ENCODE results near the gene ZFAND3.
"Not testable (repeated sequence)": the region's sequence is repeated elsewhere in the genome, so short reads cannot be mapped to it uniquely, and the experiment has no call there.

Gene ZFAND3

DNA sequence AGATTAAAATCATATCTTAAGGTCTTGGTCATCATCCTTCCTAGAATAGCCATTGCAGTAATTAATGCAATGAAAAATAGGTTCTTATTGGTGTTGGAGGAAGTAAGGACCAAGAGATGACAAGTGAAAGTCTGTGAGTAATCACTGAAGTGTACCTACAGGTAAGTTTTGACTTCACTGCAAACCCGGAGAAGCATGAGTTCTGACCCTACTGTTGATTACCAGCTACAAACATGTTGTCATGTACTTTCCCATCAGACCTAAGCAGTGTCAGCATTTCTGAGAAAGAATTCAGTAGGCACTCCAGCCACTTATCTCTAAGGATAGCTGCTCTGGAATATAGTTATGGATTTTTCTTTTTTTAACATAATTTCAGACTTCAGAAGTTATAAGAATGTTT is 280.9 kb downstream of the ZFAND3 start:
- no peak for DNase-seq

DNA sequence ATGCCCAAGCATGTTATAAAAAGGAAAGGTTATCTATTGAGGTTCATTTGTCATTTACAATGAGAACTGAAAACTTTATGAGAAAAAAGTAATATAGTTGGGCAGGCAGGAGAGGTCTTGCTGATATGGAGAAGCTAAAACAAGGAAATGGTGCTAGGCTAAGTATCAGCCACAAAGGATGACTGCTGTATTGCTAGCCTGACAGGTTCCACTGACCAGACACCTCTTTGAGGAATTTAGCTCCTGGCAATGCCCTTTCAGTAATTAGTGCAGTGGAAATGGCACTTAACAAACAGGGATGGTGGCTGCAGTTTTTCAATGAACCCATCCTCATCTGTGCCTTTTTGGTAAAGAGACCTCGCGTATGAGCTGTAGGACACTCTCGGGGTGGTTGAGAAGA is 284.4 kb downstream of the ZFAND3 start:
- no peak for DNase-seq

DNA sequence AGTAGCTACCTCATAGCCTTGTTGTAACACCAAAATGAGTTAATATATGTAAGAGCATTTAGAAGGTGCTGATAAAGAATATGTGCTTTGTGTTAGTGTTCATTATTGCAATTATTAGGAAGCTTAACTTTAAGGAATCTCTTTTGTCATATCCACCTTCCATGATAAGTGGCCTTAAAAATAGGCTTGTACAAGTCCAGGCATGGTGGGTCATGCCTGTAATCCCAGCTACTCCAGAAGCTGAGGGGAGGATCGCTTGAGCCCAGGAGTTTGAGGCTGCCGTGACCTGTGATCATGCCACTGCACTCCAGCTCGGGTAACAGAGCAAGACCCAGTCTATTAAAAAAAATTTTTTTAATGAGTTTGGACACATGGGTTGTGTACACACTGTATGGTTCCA is 285.5 kb downstream of the ZFAND3 start:
- no peak for DNase-seq

DNA sequence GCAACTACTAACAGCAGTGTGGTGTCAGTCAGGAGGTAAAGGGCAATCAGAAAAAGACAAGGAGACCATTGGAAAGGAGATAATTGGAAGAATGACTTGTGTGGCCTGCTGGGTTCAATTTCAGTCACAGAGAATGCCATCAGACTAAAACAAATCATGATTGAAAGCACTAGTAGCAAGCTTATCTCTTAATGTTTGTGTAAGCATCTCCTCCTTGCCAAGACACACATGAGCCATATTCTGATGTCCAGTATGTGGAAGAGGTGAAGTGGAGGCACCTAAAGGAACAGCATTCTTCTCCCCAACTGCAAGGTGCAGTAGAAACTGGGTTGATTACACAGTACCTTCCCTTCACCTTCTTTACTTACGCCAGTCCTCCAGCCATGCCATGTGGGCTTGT is 287.5 kb downstream of the ZFAND3 start:
- DNase-seq: no peak

DNA sequence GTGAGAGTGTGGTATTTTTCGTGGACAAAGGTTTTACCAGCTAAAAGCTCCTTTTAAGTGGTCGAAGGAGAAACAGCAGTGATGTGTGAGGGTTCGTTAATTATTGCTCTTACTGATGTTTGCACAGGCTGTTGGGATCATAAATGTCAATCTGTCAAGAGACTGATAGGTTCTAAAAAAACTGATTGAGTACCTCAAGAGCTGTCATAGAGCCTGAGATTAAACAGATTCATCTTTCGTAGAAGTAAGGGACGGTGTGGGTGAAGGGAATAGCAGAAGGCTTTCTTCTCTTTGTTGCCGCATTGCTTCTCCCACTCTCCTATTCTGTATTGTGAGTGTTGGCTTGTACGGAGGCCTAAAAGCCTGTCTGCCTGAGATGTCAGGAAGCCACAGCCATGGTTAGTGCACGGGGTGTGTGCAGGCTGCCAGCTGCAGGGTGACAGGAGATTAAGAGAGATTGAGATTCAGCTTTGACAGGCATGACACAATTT is 291.0 kb downstream of the ZFAND3 start:
- DNase-seq: no peak

DNA sequence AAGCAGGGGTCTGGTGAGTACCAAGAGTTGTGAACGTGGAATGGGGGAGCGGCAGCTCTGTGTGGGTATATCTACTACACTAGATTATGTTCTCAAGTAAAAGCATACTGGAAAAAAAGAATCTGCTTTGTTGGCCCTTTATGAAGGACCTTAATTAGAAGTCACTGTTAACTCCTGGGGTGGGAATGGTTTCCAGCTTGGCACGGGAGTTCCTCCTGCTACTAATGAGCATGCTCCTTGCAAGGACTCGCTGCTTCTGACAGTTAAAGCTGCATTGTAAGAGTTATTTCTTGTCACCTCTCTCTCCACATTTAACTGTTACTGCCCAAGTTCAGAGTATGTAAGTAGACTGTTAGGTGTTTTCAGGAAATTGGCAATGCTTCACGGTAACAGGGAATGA is 292.7 kb downstream of the ZFAND3 start:
- DNase-seq: no peak

DNA sequence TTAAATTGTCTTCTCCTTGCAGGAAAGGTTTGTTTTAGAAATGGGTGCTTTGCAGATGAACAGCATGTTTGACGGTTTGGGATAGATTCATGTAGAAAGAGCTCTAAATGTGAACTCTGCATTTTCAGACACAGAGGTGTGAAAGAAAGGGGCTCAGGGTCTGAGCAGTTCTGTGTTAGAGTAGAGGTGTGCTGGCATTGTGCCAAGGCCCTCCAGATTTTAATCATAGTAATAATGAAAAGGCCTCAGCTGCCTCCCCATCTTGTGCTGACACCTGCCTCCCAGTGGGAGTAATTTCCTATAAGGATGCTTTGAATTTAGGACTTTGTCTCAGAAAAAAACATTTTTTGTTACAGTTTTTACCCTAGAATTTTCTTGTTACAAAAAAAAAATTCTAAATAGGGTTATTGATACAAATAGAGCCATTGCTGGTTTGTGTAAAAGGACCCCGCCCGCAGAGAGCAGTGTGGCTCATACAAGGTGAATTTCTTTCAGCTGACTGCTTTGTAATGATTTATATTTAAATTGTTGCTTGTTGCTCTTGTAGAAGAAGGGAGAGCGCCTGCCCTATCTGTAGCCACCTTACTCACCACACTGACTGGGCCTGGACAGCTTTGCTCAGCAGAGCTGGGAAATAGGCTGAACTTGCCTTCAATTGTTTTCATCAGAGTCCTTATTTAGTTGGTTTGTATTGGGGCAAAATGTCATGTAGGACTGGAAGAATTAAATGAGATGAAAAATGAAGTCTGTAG is 294.5 kb downstream of the ZFAND3 start:
- DNase-seq: no peak

DNA sequence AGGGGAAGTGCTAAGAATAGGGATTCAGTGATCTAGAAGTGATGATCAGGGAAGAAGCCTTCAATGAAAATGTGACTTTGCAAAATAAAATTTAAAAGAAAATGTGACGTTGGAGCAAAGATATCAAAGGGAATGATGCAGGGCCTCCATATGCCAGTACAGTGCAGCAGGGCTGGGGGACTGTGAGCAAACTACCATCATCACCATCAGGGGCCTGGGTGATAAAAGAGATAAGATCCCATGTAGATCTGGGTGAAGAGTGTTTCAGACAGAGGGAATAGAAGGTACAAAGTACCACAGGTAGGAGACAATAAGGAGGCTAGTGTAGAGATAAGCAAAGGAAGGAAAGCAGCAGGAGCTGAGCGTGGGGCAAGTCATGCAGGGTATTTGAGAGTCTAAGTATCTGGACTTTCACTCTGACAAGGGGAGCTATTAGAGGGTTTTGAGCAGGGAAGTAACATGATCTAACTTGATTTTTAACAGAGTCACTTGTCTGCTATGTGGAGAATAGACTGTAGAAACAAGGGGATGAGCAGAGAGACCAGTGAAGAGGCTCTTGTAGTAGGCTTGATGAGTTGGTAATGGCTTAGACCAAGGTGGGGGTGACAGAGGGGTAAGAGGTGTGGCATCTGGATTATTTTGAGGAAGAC is 295.6 kb downstream of the ZFAND3 start:
- no peak for DNase-seq

DNA sequence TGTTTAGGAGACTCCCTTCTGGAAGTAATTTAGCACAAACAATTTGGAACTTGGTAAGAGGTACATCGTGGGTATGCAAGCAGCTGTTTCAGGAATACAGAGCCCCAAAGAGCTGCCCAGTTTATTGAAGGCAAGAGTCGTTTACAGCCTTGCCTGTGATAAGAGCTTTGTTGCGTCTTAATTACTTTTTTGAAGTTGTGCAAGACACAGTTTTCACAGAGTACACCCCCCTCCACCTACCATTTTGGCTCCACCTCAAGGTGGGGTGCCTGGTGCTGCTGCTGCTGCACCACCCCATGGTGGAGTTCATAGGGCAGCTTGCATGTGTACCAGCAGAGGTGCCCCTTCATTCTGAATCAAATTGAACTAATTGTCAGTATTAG is 296.1 kb downstream of the ZFAND3 start:
- no peak for DNase-seq

DNA sequence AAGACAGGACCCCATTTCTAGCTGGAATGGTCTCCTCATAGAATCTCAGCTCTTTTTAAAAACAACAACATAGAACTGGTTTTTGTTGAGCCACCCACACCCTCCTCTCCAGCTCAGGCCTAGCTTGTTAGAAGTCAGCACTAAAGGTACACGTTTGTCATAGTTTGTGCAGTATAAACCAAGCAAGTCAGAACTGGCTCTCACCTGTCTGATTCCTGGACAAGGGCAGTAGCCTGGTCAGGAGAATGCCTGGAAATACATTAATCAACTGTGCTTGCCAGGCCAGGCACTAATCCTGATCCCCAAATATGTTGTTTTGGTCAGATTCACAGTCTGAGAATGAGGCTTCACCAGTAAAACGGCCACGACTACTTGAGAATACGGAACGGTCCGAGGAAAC is 296.7 kb downstream of the ZFAND3 start:
- DNase-seq: no peak

DNA sequence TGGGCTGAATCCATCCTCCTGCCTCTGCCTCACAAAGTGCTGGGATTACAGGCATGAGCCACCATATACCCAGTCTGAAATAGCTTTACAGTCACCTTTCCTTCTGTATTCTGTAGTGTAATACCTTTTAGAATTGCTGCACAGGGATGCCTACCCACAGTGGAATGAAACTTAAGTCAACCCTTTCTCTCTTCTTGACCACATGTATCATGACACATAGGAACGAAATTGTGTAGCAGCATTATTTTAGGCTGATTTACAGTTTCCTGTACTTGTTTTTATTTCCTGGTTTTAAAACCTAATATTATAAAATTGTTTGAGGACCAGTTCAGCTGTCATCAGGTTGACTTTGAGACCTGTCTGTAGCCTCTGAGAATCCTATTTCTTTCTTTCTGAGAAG is 297.8 kb downstream of the ZFAND3 start:
- DNase-seq: no peak

DNA sequence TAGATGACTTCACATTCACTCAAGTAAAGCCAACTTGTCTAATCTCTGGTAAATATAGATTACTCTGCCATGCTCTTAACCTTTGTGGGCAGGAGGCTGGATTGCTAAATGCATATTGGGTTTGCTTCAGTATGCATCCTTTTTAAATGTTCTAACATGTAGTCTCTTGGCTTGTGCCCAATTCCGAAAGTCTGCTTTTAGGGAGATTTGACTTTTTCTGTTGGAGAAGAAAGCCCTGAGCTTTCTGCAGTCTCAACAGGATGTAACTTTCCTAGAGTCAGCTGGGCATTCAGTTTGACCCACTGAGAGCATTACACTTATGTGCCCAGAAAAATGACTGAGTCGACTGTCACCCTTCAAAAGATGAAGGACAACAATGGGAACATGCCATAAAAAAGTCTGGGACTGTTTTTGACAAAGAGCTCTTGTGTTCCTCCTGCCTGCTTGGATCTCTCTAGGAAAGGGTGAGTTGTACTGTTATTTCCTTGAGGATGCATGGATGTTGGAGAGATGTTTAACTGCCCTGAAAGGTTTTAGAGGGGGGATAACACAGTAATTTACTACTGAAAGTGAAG is 299.4 kb downstream of the ZFAND3 start:
- DNase-seq: no peak

DNA sequence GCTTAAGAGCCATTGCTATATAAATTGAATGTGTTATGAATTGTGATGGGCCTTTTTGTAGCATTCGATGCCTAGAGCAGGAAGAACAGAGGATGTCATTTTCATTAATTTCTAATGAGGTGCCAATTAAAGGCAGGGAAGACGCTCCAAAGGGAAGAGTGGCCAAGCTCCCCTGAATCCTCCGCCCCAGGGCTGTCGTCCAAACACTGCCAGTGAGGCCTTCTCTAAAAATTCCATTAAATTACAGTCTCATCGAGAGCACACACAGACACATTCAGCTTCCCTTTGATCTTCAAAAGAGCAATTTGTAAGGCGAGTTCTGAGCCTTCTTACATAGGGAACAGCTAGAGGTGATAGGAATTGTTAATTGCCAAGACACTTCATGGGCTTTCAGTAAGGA is 300.0 kb downstream of the ZFAND3 start:
- DNase-seq: no peak

DNA sequence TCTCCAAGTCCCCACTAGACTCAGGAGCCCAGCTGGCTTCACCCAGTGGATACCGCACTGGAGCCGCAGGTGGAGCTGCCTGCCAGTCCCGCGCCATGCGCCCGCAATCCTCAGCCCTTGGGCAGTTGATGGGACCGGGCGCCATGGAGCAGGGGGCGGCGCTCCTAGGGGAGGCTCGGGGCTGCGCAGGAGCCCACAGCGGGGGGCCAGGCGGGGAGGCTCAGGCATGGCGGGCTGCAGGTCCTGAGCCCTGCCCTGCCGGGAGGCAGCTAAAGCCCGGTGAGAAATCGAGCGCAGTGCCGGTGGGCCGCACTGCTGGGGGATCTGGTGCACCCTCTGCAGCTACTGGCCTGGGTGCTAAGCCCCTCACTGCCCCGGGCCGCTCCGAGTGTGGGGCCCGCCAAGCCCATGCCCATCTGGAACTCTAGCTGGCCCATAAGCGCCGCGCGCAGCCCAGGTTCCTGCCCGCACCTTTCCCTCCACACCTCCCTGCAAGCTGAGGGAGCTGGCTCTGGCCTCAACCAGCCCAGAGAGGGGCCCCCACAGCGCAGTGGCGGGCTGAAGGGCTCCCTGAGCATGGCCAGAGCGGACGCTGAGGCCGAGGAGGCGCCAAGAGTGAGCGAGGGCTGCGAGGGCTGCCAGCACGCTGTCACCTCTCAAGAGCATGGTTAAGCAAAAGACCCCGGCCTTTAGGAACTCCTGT is 304.8 kb downstream of the ZFAND3 start:
- not testable (repeated sequence) for DNase-seq

DNA sequence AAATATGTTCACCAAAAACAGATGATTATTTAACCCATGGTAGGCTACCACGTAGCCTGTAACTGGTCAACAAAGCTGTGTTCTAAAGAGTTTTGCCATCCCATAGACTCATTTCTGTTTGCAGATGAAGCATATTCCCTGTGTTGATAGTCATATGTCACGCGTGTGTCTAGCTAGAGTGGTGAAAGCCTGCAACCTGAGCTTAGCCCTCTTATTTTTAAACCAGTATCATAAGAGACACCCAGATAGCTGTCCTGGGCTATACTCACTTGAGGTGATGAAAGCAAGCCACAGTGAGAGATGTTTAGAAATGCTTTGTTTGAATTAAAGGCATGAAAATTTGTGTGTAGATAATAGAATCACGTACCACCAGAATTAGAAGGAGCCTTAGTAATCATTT is 307.8 kb downstream of the ZFAND3 start:
- DNase-seq: no peak

DNA sequence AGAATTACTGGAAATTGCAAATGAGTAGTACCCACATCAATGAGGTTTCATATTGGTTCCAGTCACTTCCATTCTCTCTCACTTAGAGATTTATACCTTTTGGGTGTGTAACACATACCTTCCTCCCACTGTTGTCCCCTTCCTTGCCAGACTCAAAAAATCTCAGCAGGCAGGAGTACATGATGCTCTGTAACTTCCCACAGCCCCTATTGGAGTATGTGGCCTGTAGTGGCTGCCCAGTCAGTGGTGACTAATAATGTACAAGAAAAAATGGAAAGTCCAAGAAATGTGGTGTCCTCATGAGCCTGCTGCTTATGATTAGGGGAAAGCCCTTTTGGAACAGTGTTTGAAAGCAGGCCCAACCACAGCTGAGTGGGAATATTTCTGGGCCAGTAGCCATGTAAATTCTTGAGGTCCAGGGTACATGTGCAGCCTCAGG is 312.0 kb downstream of the ZFAND3 start:
- DNase-seq: no peak

DNA sequence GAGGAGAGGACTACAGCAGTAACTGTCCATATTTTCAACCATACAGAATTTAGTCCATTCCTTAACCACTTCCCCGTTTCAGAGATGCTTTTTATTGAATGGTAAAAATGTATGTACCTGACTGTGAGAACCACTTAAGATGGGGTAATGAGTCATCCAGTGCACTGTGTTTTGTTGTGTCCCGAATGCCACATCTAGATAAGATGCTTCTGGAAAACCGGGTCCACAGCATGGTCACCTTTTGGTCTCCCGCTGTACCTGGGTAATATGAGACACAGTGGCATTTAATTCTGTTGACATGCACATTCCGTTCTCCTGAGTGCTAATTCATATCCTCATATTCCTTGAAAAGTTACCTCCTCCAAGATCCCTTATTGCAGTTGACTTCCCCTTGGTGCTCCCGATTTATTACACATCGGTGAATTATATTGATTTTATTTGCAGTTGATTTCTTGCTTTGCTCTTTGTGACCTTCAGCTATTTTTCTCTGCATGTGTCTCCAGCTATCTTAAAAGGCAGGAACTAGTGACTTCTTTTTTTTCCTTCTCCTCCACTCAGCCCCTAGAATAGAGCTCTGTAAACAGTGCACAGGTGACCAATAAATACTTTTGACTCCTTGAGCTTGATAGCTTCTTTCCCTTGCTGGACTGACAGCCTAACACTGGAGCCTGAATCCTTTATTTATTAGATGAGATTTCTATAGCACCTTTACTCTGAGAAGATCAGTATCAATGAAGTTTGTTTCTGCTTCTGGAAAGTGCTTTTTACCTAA is 314.6 kb downstream of the ZFAND3 start:
- no peak for DNase-seq

DNA sequence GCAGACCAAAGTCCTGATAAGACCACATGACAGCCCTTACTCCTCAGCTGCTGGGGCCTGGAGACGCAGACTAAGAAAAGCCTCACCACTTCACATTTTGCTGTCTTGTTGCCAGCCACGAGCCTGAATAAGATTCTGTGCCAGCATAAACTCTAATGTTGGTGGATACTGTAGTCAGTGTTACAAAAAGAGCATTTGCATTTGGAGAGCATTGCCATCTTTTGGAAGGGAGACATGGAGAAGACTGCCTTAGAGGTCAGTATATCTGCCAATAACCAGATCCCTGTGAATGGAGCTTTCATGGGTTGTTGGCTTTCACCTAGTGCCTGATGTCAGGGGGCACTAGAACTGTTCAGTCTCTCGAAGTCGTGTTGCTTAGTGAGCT is 315.2 kb downstream of the ZFAND3 start:
- no peak for DNase-seq

DNA sequence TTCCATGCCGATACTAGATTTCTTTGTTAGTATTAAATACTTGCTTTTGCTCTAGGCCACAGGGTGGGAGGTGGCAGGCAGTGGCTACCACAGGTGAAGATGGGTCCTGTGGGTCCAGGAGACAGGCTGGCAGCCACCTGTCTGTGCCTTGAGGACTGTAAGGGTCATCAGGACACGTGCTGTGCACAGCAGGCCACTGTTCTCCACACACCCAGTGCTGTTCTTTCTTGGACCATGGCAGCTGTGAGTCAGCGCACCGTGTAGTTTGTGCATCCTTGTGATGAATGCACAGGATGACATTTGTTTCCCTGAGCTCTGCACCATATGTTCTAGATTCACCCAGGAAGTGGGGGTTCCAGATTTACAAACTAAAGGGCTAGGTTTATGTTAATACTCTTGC is 317.0 kb downstream of the ZFAND3 start:
- no peak for DNase-seq

DNA sequence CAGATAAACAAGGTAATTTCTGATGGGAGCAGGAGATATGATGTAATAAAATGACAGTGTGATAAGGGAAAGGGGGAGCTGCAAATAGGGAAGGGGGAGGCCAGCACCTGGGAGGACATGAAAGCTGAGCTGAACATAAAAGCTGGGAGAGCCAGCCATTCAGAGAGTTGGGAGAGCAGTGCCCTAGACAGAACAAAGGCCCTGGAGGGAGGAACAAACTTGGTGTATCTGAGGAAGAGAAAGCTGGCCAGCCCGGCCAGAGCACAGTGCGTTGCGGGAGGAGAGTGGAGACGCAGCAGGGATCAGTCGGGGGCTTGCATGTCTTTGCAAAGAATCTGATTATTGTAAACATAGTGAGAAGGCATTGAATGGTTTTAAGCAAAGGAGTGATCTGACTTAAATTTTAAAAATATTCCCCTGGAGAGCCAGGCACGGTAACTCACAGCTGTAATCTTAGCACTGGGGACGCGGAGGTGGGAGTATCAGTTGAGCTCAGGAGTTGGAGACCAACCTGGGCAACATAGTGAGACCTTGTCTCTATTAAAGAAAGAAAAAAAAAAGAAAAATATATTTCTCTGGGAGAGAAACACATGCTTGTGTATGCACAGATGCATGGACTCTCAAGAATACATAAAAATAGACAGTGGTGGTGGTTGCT is 318.2 kb downstream of the ZFAND3 start:
- no peak for DNase-seq

DNA sequence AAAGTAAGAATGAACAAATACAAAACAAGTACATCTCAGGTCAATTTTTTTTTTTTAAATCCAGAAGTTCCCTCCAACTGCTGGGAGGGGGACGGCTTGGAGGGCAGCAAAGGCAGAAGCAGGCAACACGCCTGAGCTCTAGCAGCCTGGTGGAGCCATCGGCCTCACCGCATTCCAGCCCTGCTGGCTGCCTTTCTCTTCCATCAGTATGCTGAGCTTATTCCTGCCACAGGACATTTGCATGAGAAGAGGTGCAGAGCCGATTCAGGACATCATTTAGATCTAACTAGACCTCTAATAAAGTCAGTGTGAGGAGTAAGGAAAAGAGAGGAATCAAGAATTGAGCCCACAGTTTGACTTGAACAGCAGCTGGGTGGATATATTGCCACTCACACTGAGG is 318.8 kb downstream of the ZFAND3 start:
- DNase-seq: no peak

DNA sequence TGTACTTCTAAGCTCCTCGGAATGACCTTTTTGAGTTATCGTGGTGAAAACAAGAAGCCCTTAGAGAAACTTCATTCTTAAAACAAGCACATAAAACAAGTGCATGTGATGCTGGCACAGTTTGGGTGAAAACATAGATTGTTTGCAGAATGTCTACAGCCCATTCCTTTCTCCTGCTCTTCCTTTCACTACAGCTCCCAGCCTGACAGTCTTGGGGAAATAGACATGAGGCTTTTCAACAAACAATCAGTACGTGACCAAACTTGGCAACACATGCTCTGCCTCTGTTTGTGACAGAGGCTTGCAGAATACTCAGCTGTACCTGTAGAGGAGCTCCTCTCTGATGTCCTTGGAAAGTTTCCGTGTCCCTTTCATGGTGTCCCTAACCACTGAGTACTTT is 321.6 kb downstream of the ZFAND3 start:
- DNase-seq: no peak
